WTC11 (cell line): ENCODE measurements around the gene TMEM259.

ENCODE experiments used
- ETV6 ChIP-seq: sonication (generic); formaldehyde crosslinking; IDR thresholded peaks from 2 replicates; pipeline ENCODE4 v1.8.1; 2022; ENCODE audit warnings: mild to moderate bottlenecking, missing genetic modification reagents
- FOXK1 ChIP-seq: sonication (generic); formaldehyde crosslinking; IDR thresholded peaks from 2 replicates; pipeline ENCODE4 v1.8.0; 2022; ENCODE audit warnings: mild to moderate bottlenecking, moderate library complexity, missing genetic modification reagents
- GABPB1 ChIP-seq: sonication (generic); formaldehyde crosslinking; IDR thresholded peaks from 2 replicates; pipeline ENCODE4 v1.8.1; 2023; ENCODE audit warnings: mild to moderate bottlenecking, missing genetic modification reagents
- IRF2 ChIP-seq: sonication (generic); formaldehyde crosslinking; IDR thresholded peaks from 2 replicates; pipeline ENCODE4 v1.8.0; 2022; ENCODE audit warnings: low read depth, missing genetic modification reagents, borderline replicate concordance
- SMAD3 ChIP-seq: sonication (generic); formaldehyde crosslinking; IDR thresholded peaks from 2 replicates; pipeline ENCODE4 v1.8.0; 2022; ENCODE audit warnings: missing genetic modification reagents, mild to moderate bottlenecking, borderline replicate concordance
- SP1 ChIP-seq: sonication (generic); formaldehyde crosslinking; conservative IDR thresholded peaks from 2 replicates; pipeline ENCODE4 v1.8.1; 2022; ENCODE audit warnings: missing genetic modification reagents
- ZNF317 ChIP-seq: sonication (generic); formaldehyde crosslinking; IDR thresholded peaks from 2 replicates; pipeline ENCODE4 v1.8.1; 2023; ENCODE audit warnings: low read depth, mild to moderate bottlenecking, moderate library complexity, missing genetic modification reagents, borderline replicate concordance
- TF ChIP-seq, protein P1 (sequence below): fragments of 200-600 bp; IDR thresholded peaks from 2 replicates; pipeline ENCODE4 v1.8.0; 2022; ENCODE audit warnings: antibody characterized with exemption
- TF ChIP-seq, protein P2 (sequence below): sonication (generic); formaldehyde crosslinking; IDR thresholded peaks from 2 replicates; pipeline ENCODE4 v1.8.0; 2022; ENCODE audit warnings: mild to moderate bottlenecking, missing genetic modification reagents
- TF ChIP-seq, protein P3 (sequence below): sonication (generic); formaldehyde crosslinking; IDR thresholded peaks from 2 replicates; pipeline ENCODE4 v1.8.1; 2022; ENCODE audit warnings: missing genetic modification reagents, borderline replicate concordance
- TF ChIP-seq, protein P4 (sequence below): sonication (generic); formaldehyde crosslinking; IDR thresholded peaks from 2 replicates; pipeline ENCODE4 v1.8.1; 2023; ENCODE audit warnings: mild to moderate bottlenecking, missing genetic modification reagents, moderate library complexity
- TF ChIP-seq, protein P5 (sequence below): sonication (generic); formaldehyde crosslinking; IDR thresholded peaks from 2 replicates; pipeline ENCODE4 v1.8.1; 2023; ENCODE audit warnings: mild to moderate bottlenecking, missing genetic modification reagents, moderate library complexity
- TF ChIP-seq, protein P6 (sequence below): sonication (generic); formaldehyde crosslinking; IDR thresholded peaks from 2 replicates; pipeline ENCODE4 v1.8.0; 2023; ENCODE audit warnings: missing genetic modification reagents, mild to moderate bottlenecking, borderline replicate concordance

DNA sequence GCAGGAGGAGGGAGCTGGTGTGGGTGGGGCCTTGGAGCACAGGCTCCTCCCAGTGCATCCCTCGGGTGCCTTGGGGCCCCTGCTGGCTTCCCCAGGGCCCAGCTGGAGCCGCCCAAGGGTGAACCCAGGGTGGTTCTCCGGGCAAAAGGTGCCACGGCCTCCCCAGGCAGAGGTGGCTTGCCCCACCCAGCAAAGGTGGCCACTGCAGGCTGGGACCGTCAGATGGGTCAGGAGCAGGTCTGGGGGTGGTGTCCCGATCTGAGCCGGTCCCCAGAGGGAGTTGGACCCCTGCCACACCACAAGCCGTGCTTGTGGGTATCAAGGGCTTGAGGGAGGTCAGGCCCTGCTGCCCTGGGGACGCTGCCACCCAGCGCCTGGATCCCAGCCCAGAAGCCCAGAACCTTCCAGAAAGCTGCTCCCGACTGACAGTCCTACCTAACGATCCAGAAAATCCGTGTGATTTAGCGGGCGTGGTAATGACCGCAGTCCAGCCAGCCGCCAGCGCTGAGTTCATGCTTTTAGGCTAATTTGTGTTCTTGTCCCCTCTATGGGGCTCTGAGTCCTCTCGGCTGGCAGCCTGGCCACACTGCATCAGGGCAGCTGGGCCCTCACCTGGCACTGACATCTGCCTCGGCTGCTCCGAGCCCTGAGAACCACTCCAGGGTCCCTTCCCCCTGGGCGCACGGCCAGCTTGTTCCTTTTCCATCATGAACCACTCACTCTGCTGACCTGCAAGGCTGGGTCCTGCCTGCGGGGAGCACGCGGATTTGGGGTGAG lies 25.7 kb downstream of the TMEM259 start:
- TF ChIP-seq ZNF317 (CRISPR knock-in tag), result no peak
- TF ChIP-seq, protein P1, sequence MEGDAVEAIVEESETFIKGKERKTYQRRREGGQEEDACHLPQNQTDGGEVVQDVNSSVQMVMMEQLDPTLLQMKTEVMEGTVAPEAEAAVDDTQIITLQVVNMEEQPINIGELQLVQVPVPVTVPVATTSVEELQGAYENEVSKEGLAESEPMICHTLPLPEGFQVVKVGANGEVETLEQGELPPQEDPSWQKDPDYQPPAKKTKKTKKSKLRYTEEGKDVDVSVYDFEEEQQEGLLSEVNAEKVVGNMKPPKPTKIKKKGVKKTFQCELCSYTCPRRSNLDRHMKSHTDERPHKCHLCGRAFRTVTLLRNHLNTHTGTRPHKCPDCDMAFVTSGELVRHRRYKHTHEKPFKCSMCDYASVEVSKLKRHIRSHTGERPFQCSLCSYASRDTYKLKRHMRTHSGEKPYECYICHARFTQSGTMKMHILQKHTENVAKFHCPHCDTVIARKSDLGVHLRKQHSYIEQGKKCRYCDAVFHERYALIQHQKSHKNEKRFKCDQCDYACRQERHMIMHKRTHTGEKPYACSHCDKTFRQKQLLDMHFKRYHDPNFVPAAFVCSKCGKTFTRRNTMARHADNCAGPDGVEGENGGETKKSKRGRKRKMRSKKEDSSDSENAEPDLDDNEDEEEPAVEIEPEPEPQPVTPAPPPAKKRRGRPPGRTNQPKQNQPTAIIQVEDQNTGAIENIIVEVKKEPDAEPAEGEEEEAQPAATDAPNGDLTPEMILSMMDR, result no peak
- TF ChIP-seq, protein P2, sequence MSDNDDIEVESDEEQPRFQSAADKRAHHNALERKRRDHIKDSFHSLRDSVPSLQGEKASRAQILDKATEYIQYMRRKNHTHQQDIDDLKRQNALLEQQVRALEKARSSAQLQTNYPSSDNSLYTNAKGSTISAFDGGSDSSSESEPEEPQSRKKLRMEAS (CRISPR knock-in tag), result no peak
- TF ChIP-seq SMAD3 (CRISPR knock-in tag), result no peak
- no peak for TF ChIP-seq FOXK1 (CRISPR knock-in tag)
- TF ChIP-seq, protein P3, sequence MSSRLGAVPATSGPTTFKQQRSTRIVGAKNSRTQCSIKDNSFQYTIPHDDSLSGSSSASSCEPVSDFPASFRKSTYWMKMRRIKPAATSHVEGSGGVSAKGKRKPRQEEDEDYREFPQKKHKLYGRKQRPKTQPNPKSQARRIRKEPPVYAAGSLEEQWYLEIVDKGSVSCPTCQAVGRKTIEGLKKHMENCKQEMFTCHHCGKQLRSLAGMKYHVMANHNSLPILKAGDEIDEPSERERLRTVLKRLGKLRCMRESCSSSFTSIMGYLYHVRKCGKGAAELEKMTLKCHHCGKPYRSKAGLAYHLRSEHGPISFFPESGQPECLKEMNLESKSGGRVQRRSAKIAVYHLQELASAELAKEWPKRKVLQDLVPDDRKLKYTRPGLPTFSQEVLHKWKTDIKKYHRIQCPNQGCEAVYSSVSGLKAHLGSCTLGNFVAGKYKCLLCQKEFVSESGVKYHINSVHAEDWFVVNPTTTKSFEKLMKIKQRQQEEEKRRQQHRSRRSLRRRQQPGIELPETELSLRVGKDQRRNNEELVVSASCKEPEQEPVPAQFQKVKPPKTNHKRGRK (CRISPR knock-in tag), result no peak
- no peak for TF ChIP-seq GABPB1 (CRISPR knock-in tag)
- no peak for TF ChIP-seq SP1 (CRISPR knock-in tag)
- TF ChIP-seq, protein P4, sequence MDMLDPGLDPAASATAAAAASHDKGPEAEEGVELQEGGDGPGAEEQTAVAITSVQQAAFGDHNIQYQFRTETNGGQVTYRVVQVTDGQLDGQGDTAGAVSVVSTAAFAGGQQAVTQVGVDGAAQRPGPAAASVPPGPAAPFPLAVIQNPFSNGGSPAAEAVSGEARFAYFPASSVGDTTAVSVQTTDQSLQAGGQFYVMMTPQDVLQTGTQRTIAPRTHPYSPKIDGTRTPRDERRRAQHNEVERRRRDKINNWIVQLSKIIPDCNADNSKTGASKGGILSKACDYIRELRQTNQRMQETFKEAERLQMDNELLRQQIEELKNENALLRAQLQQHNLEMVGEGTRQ (CRISPR knock-in tag), result no peak
- TF ChIP-seq ETV6, result no peak
- TF ChIP-seq, protein P5, sequence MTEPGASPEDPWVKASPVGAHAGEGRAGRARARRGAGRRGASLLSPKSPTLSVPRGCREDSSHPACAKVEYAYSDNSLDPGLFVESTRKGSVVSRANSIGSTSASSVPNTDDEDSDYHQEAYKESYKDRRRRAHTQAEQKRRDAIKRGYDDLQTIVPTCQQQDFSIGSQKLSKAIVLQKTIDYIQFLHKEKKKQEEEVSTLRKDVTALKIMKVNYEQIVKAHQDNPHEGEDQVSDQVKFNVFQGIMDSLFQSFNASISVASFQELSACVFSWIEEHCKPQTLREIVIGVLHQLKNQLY (CRISPR knock-in tag), result no peak
- TF ChIP-seq, protein P6, sequence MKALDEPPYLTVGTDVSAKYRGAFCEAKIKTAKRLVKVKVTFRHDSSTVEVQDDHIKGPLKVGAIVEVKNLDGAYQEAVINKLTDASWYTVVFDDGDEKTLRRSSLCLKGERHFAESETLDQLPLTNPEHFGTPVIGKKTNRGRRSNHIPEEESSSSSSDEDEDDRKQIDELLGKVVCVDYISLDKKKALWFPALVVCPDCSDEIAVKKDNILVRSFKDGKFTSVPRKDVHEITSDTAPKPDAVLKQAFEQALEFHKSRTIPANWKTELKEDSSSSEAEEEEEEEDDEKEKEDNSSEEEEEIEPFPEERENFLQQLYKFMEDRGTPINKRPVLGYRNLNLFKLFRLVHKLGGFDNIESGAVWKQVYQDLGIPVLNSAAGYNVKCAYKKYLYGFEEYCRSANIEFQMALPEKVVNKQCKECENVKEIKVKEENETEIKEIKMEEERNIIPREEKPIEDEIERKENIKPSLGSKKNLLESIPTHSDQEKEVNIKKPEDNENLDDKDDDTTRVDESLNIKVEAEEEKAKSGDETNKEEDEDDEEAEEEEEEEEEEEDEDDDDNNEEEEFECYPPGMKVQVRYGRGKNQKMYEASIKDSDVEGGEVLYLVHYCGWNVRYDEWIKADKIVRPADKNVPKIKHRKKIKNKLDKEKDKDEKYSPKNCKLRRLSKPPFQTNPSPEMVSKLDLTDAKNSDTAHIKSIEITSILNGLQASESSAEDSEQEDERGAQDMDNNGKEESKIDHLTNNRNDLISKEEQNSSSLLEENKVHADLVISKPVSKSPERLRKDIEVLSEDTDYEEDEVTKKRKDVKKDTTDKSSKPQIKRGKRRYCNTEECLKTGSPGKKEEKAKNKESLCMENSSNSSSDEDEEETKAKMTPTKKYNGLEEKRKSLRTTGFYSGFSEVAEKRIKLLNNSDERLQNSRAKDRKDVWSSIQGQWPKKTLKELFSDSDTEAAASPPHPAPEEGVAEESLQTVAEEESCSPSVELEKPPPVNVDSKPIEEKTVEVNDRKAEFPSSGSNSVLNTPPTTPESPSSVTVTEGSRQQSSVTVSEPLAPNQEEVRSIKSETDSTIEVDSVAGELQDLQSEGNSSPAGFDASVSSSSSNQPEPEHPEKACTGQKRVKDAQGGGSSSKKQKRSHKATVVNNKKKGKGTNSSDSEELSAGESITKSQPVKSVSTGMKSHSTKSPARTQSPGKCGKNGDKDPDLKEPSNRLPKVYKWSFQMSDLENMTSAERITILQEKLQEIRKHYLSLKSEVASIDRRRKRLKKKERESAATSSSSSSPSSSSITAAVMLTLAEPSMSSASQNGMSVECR (CRISPR knock-in tag), result no peak
- TF ChIP-seq IRF2, result no peak
